SK-N-SH treated with all-trans-retinoic acid at 6 μM for 48 hours (cell line): ENCODE results near the gene MVB12B.

Experiments
- PPARA ChIP-seq: fragments of 250-450 bp; sonication (Bioruptor Pico); IDR thresholded peaks from 2 replicates; pipeline ENCODE4 v1.5.0; 2020; ENCODE audit warnings: mild to moderate bottlenecking, borderline replicate concordance
- RARB ChIP-seq: fragments of 250-450 bp; sonication (Bioruptor Pico); IDR thresholded peaks from 2 replicates; pipeline ENCODE4 v1.8.0; 2021; ENCODE audit warnings: mild to moderate bottlenecking, moderate library complexity
- TOX ChIP-seq: fragments of 250-450 bp; sonication (Bioruptor Pico); IDR thresholded peaks from 2 replicates; pipeline ENCODE4 v1.8.0; 2021; ENCODE audit warnings: mild to moderate bottlenecking, moderate library complexity, borderline replicate concordance
- ZC3H10 ChIP-seq: fragments of 250-450 bp; sonication (Bioruptor Pico); IDR thresholded peaks from 2 replicates; pipeline ENCODE4 v1.5.1; 2021; ENCODE audit warnings: mild to moderate bottlenecking, moderate library complexity
- ZFP3 ChIP-seq: fragments of 250-450 bp; sonication (Bioruptor Pico); IDR thresholded peaks from 2 replicates; pipeline ENCODE4 v1.5.0; 2020; ENCODE audit warnings: mild to moderate bottlenecking, moderate library complexity
- ZNF565 ChIP-seq: fragments of 450-650 bp; formaldehyde crosslinking; conservative IDR thresholded peaks from 2 replicates; pipeline ENCODE4 v1.5.0; 2020; ENCODE audit warnings: low read depth, mild to moderate bottlenecking, moderate library complexity
- TF ChIP-seq, protein P1 (sequence below): fragments of 250-450 bp; sonication (Bioruptor Pico); IDR thresholded peaks from 2 replicates; pipeline ENCODE4 v1.5.1; 2020; ENCODE audit warnings: low read depth, mild to moderate bottlenecking, moderate library complexity
- TF ChIP-seq, protein P2 (sequence below): fragments of 250-450 bp; sonication (Bioruptor Pico); IDR thresholded peaks from 2 replicates; pipeline ENCODE4 v1.5.0; 2020; ENCODE audit warnings: mild to moderate bottlenecking, moderate library complexity
- TF ChIP-seq, protein P3 (sequence below): fragments of 250-450 bp; sonication (Bioruptor Pico); IDR thresholded peaks from 2 replicates; pipeline ENCODE4 v1.5.1; 2021; ENCODE audit warnings: mild to moderate bottlenecking, moderate library complexity
- TF ChIP-seq, protein P4 (sequence below): fragments of 250-450 bp; sonication (Bioruptor Pico); IDR thresholded peaks from 2 replicates; pipeline ENCODE4 v1.8.0; 2020; ENCODE audit warnings: mild to moderate bottlenecking, moderate library complexity, borderline replicate concordance

DNA sequence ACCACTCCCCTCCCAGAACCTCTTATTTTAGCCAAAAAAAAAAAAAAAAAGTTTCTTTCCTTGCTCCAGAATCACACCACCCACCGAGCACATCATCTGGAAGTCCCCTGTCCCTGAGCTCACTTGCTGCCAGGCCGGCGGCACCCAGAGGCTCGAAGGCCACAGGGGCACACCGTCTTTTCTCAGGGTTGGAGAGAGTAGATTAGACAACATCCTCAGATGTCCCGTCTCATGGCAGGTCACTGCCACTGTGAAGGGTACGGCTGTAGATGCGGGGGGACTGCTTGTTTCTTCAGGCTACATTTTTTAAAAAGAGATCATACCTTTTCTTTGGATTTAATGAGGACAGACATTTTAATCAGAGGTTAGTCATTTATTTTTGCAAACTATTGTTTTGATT, 109.0 kb downstream of the MVB12B start:
- TF ChIP-seq, protein P1, sequence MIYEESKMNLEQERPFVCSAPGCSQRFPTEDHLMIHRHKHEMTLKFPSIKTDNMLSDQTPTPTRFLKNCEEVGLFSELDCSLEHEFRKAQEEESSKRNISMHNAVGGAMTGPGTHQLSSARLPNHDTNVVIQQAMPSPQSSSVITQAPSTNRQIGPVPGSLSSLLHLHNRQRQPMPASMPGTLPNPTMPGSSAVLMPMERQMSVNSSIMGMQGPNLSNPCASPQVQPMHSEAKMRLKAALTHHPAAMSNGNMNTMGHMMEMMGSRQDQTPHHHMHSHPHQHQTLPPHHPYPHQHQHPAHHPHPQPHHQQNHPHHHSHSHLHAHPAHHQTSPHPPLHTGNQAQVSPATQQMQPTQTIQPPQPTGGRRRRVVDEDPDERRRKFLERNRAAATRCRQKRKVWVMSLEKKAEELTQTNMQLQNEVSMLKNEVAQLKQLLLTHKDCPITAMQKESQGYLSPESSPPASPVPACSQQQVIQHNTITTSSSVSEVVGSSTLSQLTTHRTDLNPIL (CRISPR knock-in tag), result no peak
- TF ChIP-seq ZC3H10 (CRISPR knock-in tag) (no peak), RARB (CRISPR knock-in tag) (no peak), PPARA (CRISPR knock-in tag) (no peak), TOX (CRISPR knock-in tag) (no peak), ZNF565 (no peak), ZFP3 (no peak)
- TF ChIP-seq, protein P2, sequence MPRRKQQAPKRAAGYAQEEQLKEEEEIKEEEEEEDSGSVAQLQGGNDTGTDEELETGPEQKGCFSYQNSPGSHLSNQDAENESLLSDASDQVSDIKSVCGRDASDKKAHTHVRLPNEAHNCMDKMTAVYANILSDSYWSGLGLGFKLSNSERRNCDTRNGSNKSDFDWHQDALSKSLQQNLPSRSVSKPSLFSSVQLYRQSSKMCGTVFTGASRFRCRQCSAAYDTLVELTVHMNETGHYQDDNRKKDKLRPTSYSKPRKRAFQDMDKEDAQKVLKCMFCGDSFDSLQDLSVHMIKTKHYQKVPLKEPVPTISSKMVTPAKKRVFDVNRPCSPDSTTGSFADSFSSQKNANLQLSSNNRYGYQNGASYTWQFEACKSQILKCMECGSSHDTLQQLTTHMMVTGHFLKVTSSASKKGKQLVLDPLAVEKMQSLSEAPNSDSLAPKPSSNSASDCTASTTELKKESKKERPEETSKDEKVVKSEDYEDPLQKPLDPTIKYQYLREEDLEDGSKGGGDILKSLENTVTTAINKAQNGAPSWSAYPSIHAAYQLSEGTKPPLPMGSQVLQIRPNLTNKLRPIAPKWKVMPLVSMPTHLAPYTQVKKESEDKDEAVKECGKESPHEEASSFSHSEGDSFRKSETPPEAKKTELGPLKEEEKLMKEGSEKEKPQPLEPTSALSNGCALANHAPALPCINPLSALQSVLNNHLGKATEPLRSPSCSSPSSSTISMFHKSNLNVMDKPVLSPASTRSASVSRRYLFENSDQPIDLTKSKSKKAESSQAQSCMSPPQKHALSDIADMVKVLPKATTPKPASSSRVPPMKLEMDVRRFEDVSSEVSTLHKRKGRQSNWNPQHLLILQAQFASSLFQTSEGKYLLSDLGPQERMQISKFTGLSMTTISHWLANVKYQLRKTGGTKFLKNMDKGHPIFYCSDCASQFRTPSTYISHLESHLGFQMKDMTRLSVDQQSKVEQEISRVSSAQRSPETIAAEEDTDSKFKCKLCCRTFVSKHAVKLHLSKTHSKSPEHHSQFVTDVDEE (CRISPR knock-in tag), result no peak
- TF ChIP-seq, protein P3, sequence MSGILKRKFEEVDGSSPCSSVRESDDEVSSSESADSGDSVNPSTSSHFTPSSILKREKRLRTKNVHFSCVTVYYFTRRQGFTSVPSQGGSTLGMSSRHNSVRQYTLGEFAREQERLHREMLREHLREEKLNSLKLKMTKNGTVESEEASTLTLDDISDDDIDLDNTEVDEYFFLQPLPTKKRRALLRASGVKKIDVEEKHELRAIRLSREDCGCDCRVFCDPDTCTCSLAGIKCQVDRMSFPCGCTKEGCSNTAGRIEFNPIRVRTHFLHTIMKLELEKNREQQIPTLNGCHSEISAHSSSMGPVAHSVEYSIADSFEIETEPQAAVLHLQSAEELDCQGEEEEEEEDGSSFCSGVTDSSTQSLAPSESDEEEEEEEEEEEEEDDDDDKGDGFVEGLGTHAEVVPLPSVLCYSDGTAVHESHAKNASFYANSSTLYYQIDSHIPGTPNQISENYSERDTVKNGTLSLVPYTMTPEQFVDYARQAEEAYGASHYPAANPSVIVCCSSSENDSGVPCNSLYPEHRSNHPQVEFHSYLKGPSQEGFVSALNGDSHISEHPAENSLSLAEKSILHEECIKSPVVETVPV (CRISPR knock-in tag), result no peak
- TF ChIP-seq, protein P4, sequence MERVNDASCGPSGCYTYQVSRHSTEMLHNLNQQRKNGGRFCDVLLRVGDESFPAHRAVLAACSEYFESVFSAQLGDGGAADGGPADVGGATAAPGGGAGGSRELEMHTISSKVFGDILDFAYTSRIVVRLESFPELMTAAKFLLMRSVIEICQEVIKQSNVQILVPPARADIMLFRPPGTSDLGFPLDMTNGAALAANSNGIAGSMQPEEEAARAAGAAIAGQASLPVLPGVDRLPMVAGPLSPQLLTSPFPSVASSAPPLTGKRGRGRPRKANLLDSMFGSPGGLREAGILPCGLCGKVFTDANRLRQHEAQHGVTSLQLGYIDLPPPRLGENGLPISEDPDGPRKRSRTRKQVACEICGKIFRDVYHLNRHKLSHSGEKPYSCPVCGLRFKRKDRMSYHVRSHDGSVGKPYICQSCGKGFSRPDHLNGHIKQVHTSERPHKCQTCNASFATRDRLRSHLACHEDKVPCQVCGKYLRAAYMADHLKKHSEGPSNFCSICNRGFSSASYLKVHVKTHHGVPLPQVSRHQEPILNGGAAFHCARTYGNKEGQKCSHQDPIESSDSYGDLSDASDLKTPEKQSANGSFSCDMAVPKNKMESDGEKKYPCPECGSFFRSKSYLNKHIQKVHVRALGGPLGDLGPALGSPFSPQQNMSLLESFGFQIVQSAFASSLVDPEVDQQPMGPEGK (CRISPR knock-in tag), result no peak
